ENCODE data around the gene PRF1.

- TF ChIP-seq CTCF (IDR thresholded peaks at IDR 0.05): no peak
- TF ChIP-seq POLR2A (IDR thresholded peaks at IDR 0.05): no peak
- TF ChIP-seq POLR2AphosphoS5 (IDR thresholded peaks at IDR 0.05): no peak
These were observed 50.0 kb downstream of the PRF1 start for GRCh38 chr10:70552586-70552985.
